GM19328 (cell line): ENCODE results near the gene ITGAE.
A peak's percentile ranks its signal among the peaks of the same experiment; 100 is the strongest.
"Not testable (repeated sequence)": the region's sequence is repeated elsewhere in the genome, so short reads cannot be mapped to it uniquely, and the experiment has no call there.

Experiments
- ATAC-seq: cut with Tn5 transposase; IDR thresholded peaks from one replicate; pipeline ENCODE4 v1.9.1; 2021; ENCODE audit warnings: mild to moderate bottlenecking, moderate library complexity; ENCODE audit not compliant: unreplicated experiment

ITGAE gene

GRCh38 chr17:3732210-3732621, 68.8 kb downstream of the ITGAE start:
- no peak for ATAC-seq

GRCh38 chr17:3730881-3731429, 70.0 kb downstream of the ITGAE start:
- ATAC-seq = no peak

GRCh38 chr17:3729881-3730280, 71.1 kb downstream of the ITGAE start:
- no peak for ATAC-seq

DNA sequence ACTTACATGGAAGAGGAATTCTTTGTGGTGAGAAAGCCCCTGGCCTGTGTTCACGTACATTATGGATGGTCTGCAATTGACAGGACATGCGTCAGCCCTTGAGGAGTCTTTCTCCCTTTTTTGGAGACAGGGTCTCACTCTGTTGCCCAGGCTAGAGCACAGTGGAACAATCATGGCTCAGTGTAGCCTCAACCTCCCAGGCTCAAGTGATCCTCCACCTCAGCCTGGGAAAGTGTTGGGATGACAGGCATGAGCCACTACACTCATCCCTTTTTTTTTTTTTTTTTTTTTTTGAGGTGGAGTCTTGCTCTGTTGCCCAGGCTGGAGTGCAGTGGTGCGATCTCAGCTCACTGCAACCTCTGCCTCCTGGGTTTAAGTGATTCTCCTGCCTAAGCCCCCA, 72.9 kb downstream of the ITGAE start:
- ATAC-seq = not testable (repeated sequence)

DNA sequence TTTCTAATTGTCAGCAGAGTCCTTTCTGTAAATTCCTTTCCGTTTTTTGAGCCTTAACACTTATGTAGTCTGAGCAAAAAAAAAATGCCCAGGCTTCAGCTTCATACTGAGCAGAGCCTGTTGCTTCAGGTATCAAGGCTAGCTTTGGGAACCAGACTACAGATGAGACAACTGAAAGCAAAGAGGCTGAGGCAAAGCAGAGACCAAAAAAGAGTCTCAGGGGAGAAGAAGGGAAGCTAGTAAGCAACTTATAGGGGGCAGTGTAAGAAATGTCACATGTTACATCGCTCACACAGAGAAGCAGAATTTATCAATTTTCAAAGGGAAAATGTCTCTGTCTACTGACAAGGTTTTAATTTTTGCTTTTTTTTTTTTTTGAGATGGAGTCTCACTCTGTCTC, 73.9 kb downstream of the ITGAE start:
- ATAC-seq = no peak

GRCh38 chr17:3724378-3725077, 76.5 kb downstream of the ITGAE start:
- ATAC-seq = no peak

- peak; percentile 82 for ATAC-seq
Measured at GRCh38 chr17:3723556-3724377, 77.2 kb downstream of the ITGAE start, which contains the start of gene HASPIN. Gene HASPIN, plus strand, starts transcription at chr17:3723903. Its CDS starts 33 bp downstream, at chr17:3723936.

DNA sequence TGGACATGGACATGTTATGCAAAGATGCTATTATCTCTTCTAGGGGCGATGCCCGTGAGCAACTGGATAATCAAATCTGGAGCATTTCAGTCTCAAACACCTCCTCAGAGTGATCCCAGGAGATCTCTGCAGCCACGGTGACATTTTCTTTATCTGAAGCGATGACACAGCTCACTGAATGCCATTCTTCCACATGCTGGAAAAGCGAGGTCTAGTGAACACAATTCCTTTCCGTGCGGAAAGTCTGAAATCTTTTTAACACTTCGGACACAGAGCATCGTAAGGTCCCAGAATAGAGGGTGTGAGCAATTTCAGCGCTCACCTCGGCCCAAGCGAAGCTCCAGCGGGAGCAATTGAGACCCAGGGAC, 77.8 kb downstream of the ITGAE start:
- no peak for ATAC-seq

DNA sequence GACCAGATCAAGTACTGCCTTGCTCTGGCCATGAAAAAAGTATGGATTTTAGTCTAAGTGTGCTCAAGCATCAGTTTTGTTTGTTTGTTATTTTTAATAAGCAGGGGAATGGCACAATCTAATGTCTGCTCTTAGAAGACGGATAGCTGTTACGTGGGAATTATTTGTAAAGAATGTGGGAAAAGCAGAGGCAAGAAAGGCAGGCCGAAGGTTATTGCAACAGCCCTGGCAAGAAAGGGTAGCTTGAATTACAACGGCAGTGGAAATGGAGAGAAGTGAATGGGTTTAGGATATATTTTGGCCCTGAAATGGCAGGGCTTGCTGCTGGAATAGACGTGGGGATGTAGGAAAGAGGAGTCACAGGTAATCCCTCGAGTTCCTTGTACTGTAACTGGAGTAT, 78.3 kb downstream of the ITGAE start:
- no peak for ATAC-seq

- ATAC-seq = no peak
Measured at GRCh38 chr17:3719265-3719664, 81.7 kb downstream of the ITGAE start.

- ATAC-seq = no peak
Measured at GRCh38 chr17:3718201-3718600, 82.8 kb downstream of the ITGAE start.

DNA sequence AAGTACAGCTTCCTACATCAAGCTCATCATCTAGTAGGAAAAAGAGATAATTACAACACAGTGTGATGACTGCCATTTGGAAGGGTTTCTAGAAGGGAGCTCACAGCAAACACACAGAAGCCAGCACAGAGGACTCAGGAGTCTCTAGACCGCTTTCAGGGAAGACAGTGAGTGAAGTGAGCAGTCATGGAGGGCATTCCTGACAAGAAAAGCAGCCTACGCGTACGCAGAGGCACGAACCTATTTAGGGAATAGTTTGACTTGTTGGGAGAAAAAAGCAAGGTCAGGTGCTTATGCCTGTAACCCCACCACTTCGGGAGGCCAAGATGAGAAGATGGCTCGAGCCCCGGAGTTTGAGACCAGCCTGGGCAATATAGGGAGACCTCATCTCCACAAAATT, 85.7 kb downstream of the ITGAE start:
- no peak for ATAC-seq

DNA sequence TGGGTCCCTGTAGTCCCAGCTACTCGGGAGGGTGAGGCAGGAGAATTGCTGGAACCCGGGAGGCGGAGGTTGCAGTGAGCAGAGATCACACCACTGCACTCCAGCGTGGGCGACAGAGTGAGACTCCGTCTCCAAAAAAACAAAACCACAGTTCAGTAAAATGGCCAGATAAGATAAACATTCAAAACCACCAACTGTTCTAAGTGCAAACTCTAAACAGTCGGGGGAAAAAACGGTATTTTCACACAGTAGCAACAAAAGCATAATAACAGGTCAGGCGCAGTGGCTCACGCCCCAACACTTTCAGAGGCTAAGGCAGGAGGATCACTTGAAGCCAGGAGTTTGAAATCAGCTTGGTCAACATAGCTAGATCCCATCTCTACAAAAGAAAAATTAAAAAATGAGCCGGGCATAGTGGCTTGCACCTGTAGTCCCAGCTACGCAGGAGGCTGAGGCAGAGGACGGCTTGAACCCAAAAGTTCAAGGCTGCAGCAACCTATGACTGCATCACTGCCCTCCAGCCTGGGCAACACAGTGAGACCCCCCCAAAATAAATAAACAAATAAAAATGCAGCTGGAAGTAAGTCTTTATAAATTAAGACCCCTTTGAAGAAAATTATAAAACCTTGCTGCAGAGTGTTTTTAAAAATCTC, 88.1 kb downstream of the ITGAE start:
- no peak for ATAC-seq

GRCh38 chr17:3710951-3711383, 90.0 kb downstream of the ITGAE start:
- peak; percentile 86 for ATAC-seq

DNA sequence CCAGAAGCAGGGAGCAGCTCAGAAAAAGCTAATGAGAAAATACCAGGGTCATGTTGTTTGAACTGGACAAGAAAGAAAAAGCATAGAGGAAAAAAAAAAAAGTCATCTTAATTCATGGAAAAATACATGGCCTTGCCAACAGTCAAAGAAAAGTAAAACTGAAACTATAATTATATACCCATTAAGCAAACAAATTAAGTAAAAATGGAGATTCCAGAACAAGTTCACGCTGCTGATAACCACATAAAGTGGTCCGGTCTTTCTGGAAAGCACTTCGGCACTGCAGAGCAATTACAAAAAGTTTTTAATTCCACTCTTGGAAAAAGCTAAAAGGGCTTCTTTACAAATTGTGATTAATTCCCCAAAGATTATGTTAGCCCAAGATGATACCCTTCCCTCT, 92.6 kb downstream of the ITGAE start:
- no peak for ATAC-seq

GRCh38 chr17:3705718-3705984, 95.3 kb downstream of the ITGAE start:
- not testable (repeated sequence) for ATAC-seq

- ATAC-seq = no peak
Measured at GRCh38 chr17:3704931-3705717, 95.9 kb downstream of the ITGAE start.

- not testable (repeated sequence) for ATAC-seq
Measured at GRCh38 chr17:3702041-3702539, 98.9 kb downstream of the ITGAE start.

DNA sequence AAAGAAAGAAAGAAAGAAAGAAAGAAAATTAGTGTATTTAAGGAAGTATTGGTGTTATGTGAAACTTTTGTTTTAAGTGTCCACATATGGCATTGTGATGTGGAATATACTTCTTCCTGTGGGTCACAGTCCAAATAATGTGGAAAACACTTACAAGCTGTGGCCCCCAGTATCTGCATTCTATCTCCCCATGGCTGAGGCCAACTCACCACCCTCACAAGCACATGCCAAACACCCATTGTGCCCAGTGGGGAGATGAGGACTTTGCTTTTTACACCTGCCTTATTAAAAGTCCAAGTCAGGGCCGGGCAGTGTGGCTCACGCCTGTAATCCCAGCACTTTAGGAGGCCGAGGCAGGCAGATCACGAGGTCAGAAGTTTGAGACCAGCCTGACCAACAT, 101.0 kb downstream of the ITGAE start:
- no peak for ATAC-seq

GRCh38 chr17:3698139-3698538, 102.8 kb downstream of the ITGAE start:
- ATAC-seq = no peak

- no peak for ATAC-seq
Measured at GRCh38 chr17:3697103-3697476, 103.9 kb downstream of the ITGAE start.
